WTC11 (cell line): ENCODE measurements around the gene ETV6.

ENCODE experiments used
- TF ChIP-seq, protein P1 (sequence below): fragments of 200-600 bp; IDR thresholded peaks from 2 replicates; pipeline ENCODE4 v1.8.0; 2022; ENCODE audit warnings: antibody characterized with exemption
- TF ChIP-seq, protein P2 (sequence below): sonication (generic); formaldehyde crosslinking; IDR thresholded peaks from 2 replicates; pipeline ENCODE4 v1.8.1; 2023; ENCODE audit warnings: mild to moderate bottlenecking, missing genetic modification reagents, moderate library complexity

GRCh38 chr12:11765817-11766794 is 116.6 kb downstream of the ETV6 start:
- TF ChIP-seq, protein P1, sequence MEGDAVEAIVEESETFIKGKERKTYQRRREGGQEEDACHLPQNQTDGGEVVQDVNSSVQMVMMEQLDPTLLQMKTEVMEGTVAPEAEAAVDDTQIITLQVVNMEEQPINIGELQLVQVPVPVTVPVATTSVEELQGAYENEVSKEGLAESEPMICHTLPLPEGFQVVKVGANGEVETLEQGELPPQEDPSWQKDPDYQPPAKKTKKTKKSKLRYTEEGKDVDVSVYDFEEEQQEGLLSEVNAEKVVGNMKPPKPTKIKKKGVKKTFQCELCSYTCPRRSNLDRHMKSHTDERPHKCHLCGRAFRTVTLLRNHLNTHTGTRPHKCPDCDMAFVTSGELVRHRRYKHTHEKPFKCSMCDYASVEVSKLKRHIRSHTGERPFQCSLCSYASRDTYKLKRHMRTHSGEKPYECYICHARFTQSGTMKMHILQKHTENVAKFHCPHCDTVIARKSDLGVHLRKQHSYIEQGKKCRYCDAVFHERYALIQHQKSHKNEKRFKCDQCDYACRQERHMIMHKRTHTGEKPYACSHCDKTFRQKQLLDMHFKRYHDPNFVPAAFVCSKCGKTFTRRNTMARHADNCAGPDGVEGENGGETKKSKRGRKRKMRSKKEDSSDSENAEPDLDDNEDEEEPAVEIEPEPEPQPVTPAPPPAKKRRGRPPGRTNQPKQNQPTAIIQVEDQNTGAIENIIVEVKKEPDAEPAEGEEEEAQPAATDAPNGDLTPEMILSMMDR, result no peak
- TF ChIP-seq, protein P2, sequence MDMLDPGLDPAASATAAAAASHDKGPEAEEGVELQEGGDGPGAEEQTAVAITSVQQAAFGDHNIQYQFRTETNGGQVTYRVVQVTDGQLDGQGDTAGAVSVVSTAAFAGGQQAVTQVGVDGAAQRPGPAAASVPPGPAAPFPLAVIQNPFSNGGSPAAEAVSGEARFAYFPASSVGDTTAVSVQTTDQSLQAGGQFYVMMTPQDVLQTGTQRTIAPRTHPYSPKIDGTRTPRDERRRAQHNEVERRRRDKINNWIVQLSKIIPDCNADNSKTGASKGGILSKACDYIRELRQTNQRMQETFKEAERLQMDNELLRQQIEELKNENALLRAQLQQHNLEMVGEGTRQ (CRISPR knock-in tag), result no peak
